SK-N-SH (cell line): ENCODE results near the gene KIAA0513. TPM values are rescaled to one million over a fixed set of nuclear protein-coding genes. Genes with fewer than 3 reads are reported as not detected.
A peak's percentile ranks its signal among the peaks of the same experiment; 100 is the strongest.

Experiments used
- CTCF ChIA-PET: fragments of 300-600, 350-600 bp; formaldehyde crosslinking; extraction: SDS; loops from one replicate; lab custom pipeline; 2021; lab: Yijun Ruan, JAX
- POLR2A ChIA-PET: fragments of 350-600 bp; sonication (Branson Sonifier 250); formaldehyde crosslinking; extraction: SDS; loops from one replicate; lab custom pipeline; 2020; ENCODE audit warnings: antibody characterized with exemption, inconsistent platforms; lab: Yijun Ruan, JAX
- DNase-seq: peaks from one replicate; pipeline ENCODE4 v3.0.0; 2012
- H2AFZ ChIP-seq: fragments of 200-600 bp; sonication (generic); 2 replicates; pipeline ENCODE4 v1.8.1; 2016; ENCODE audit warnings: antibody characterized with exemption, mild to moderate bottlenecking, low read depth
- H3F3A ChIP-seq: fragments of 200-600 bp; sonication (generic); replicated peaks from 2 replicates; pipeline ENCODE3; 2016; ENCODE audit warnings: antibody characterized with exemption, mild to moderate bottlenecking; ENCODE audit not compliant: insufficient read depth
- H3K27ac ChIP-seq, 2 experiments: fragments of 200-500 bp in 1 of 2; fragments of 200-600 bp in 1 of 2; sonication (Bioruptor generic) in 1 of 2; sonication (generic), shearing (Covaris generic) in 1 of 2; 2 replicates each; pipeline versions ENCODE4 v1.5.1 to v1.6.1; 2014 to 2016; ENCODE audit warnings: low read depth in 2 of 2, inconsistent platforms in 1 of 2, low read length in 1 of 2, mild to moderate bottlenecking in 1 of 2, mixed read lengths in 1 of 2
- H3K27me3 ChIP-seq: fragments of 200-600 bp; sonication (generic), shearing (Covaris generic); 2 replicates; pipeline ENCODE4 v1.6.1; 2016; ENCODE audit warnings: mixed run types; ENCODE audit not compliant: insufficient read depth
- H3K36me3 ChIP-seq, 2 experiments: fragments of 200-500 bp in 1 of 2; fragments of 200-600 bp in 1 of 2; sonication (Bioruptor generic) in 1 of 2; sonication (generic) in 1 of 2; replicated peaks in 1 of 2; 2 replicates each; pipeline versions ENCODE3 to v1.5.1; 2014 to 2016; ENCODE audit warnings: low read length in 1 of 2, mild to moderate bottlenecking in 1 of 2; ENCODE audit not compliant: insufficient read depth in 2 of 2, control insufficient read depth in 1 of 2
- H3K4me1 ChIP-seq, 2 experiments: fragments of 200-500 bp in 1 of 2; fragments of 200-600 bp in 1 of 2; sonication (Bioruptor generic) in 1 of 2; sonication (generic), shearing (Covaris generic) in 1 of 2; 2 replicates each; pipeline versions ENCODE4 v1.5.1 to v1.6.1; 2014 to 2016; ENCODE audit warnings: low read depth in 1 of 2, low read length in 1 of 2, mixed run types in 1 of 2; ENCODE audit not compliant: insufficient read depth in 2 of 2, control insufficient read depth in 1 of 2
- H3K4me2 ChIP-seq: fragments of 200-600 bp; sonication (generic), shearing (Covaris generic); 2 replicates; pipeline ENCODE4 v1.6.1; 2017; ENCODE audit warnings: mixed run types
- H3K4me3 ChIP-seq, 2 experiments: fragments of 200-500 bp in 1 of 2; fragments of 200-600 bp in 1 of 2; sonication (Bioruptor generic) in 1 of 2; sonication (generic), shearing (Covaris generic) in 1 of 2; 2 replicates each; pipeline versions ENCODE4 v1.5.1 to v1.8.1; 2014 to 2016; ENCODE audit warnings: low read depth in 2 of 2, inconsistent platforms in 1 of 2, low read length in 1 of 2, mild to moderate bottlenecking in 1 of 2, mixed read lengths in 1 of 2, moderate library complexity in 1 of 2
- H3K79me2 ChIP-seq: fragments of 200-600 bp; sonication (generic); 2 replicates; pipeline ENCODE4 v1.8.1; 2017; ENCODE audit warnings: mild to moderate bottlenecking; ENCODE audit not compliant: insufficient read depth
- H3K9ac ChIP-seq: fragments of 200-600 bp; sonication (generic); 2 replicates; pipeline ENCODE4 v1.6.1; 2017; ENCODE audit warnings: mixed run types
- H3K9me2 ChIP-seq: fragments of 200-600 bp; sonication (generic); 2 replicates; pipeline ENCODE4 v1.6.1; 2017; ENCODE audit warnings: mixed run types
- H3K9me3 ChIP-seq: fragments of 200-600 bp; sonication (generic); 2 replicates; pipeline ENCODE4 v1.6.1; 2017; ENCODE audit warnings: mixed run types, mild to moderate bottlenecking, moderate library complexity
- H4K20me1 ChIP-seq: fragments of 200-600 bp; sonication (generic); 2 replicates; pipeline ENCODE4 v1.6.1; 2017; ENCODE audit warnings: mild to moderate bottlenecking, mixed run types; ENCODE audit not compliant: insufficient read depth
- EZH2phosphoT487 ChIP-seq: fragments of 200-600 bp; sonication (generic); IDR thresholded peaks from 2 replicates; pipeline ENCODE4 v1.6.1; 2017; ENCODE audit warnings: low read depth, mixed run types, mild to moderate bottlenecking, antibody characterized with exemption, moderate library complexity, borderline replicate concordance
- FOXJ3 ChIP-seq: sonication (generic); formaldehyde crosslinking; IDR thresholded peaks from 2 replicates; pipeline ENCODE4 v1.5.1; 2020; ENCODE audit warnings: mild to moderate bottlenecking, missing genetic modification reagents
- GATA2 ChIP-seq: sonication (generic); formaldehyde crosslinking; IDR thresholded peaks from 2 replicates; pipeline ENCODE4 v1.5.0; 2020; ENCODE audit warnings: mild to moderate bottlenecking, missing genetic modification reagents
- NFIC ChIP-seq: IDR thresholded peaks from 2 replicates; pipeline ENCODE4 v1.4.0; 2012; ENCODE audit warnings: borderline replicate concordance
- NRF1 ChIP-seq: IDR thresholded peaks from 2 replicates; pipeline ENCODE4 v1.6.1; 2012; ENCODE audit warnings: low read depth, mild to moderate bottlenecking, low read length
- POLR2AphosphoS5 ChIP-seq: IDR thresholded peaks from 2 replicates; pipeline ENCODE4 v1.6.1; 2012; ENCODE audit warnings: low read depth, low read length
- RAD21 ChIP-seq: IDR thresholded peaks from 2 replicates; pipeline ENCODE4 v1.6.1; 2012; ENCODE audit warnings: mild to moderate bottlenecking, low read length
- SIN3A ChIP-seq: IDR thresholded peaks from 2 replicates; pipeline ENCODE4 v1.6.1; 2012; ENCODE audit warnings: low read depth, mild to moderate bottlenecking, low read length, moderate library complexity, borderline replicate concordance
- SMC3 ChIP-seq: IDR thresholded peaks from 2 replicates; pipeline ENCODE4 v1.6.1; 2012; ENCODE audit warnings: low read depth, low read length, improper control_type of control experiment
- TEAD4 ChIP-seq: IDR thresholded peaks from 2 replicates; pipeline ENCODE4 v1.4.0; 2012; ENCODE audit warnings: mild to moderate bottlenecking, borderline replicate concordance; ENCODE audit not compliant: insufficient read depth
- WGBS: methylation state at CpG from one replicate; pipeline ENCODE4 v1.1.6; 2017; ENCODE audit warnings: low lambda C conversion rate; 5-methylcytosine and 5-hydroxymethylcytosine counted together
- polyA plus RNA-seq, 3 experiments: library from polyadenylated mRNA; depleted of rRNA; stranded (reverse); fragments of >200 nt; gene quantifications; 2 replicates each; pipeline ENCODE4 v1.2.3, GENCODE V29; 2012
- TF ChIP-seq, protein P1 (sequence below): IDR thresholded peaks from 2 replicates; pipeline ENCODE4 v1.6.1; 2012; ENCODE audit warnings: mild to moderate bottlenecking, low read depth, low read length, moderate library complexity
- TF ChIP-seq, protein P2 (sequence below): IDR thresholded peaks from 2 replicates; pipeline ENCODE4 v1.4.0; 2012; ENCODE audit warnings: low read depth
- TF ChIP-seq, protein P3 (sequence below): fragments of 150-350 bp; IDR thresholded peaks from 2 replicates; pipeline ENCODE4 v1.6.1; 2017; ENCODE audit warnings: antibody characterized with exemption, low read length, low read depth, borderline replicate concordance

KIAA0513 gene
- polyA plus RNA-seq, 1 of the 3 experiments (the other 2 are of a cell fraction), result 6.5 TPM

DNA sequence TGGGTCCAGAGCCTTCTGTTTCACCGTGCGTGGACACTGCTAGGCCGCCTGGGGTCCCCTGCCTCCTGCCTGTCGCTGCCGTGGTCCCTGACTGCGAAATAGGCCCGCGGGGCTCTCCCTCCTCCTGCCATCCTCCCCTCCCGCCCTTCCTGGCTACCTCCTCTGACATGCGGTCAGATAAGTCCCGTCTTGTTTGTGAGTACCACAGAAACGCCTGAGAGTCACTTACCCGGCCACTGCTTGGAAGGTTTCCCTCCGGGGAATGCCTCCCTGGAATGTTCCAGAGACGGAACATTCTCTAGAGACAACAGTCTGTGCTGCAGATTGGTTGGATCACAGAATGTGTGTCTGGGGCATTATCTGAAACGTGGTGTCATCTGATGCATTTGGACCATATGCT lies 61.9 kb downstream of the KIAA0513 start:
- CTCF ChIA-PET, result no interaction called here
- no peak overlapping the region for H3K9ac ChIP-seq
- WGBS, result 82% methylated on average over 11 of the region's 16 CpGs
- H3K79me2 ChIP-seq, result no peaks in the 10 kb centered on the region
- DNase-seq, result peak; percentile 38
- H3K4me1 ChIP-seq, result peaks cover 0 to 11% of the 10 kb centered on the region in 2 experiments; a peak in 1 of 4 replicates
- H3K9me3 ChIP-seq, result no peaks in the 10 kb centered on the region
- no peaks in the 10 kb centered on the region for H3K27me3 ChIP-seq
- H3K4me3 ChIP-seq, result no peak overlapping the region
- H3F3A ChIP-seq, result no peaks in the 10 kb centered on the region
- no peaks in the 10 kb centered on the region for H3K9me2 ChIP-seq
- no peak for TF ChIP-seq SMC3
- TF ChIP-seq RAD21, result no peak
- no peak for TF ChIP-seq POLR2AphosphoS5
- TF ChIP-seq SIN3A, result no peak
- TF ChIP-seq, protein P1, sequence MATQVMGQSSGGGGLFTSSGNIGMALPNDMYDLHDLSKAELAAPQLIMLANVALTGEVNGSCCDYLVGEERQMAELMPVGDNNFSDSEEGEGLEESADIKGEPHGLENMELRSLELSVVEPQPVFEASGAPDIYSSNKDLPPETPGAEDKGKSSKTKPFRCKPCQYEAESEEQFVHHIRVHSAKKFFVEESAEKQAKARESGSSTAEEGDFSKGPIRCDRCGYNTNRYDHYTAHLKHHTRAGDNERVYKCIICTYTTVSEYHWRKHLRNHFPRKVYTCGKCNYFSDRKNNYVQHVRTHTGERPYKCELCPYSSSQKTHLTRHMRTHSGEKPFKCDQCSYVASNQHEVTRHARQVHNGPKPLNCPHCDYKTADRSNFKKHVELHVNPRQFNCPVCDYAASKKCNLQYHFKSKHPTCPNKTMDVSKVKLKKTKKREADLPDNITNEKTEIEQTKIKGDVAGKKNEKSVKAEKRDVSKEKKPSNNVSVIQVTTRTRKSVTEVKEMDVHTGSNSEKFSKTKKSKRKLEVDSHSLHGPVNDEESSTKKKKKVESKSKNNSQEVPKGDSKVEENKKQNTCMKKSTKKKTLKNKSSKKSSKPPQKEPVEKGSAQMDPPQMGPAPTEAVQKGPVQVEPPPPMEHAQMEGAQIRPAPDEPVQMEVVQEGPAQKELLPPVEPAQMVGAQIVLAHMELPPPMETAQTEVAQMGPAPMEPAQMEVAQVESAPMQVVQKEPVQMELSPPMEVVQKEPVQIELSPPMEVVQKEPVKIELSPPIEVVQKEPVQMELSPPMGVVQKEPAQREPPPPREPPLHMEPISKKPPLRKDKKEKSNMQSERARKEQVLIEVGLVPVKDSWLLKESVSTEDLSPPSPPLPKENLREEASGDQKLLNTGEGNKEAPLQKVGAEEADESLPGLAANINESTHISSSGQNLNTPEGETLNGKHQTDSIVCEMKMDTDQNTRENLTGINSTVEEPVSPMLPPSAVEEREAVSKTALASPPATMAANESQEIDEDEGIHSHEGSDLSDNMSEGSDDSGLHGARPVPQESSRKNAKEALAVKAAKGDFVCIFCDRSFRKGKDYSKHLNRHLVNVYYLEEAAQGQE, result no peak
- TF ChIP-seq NFIC, result no peak
- no peak for TF ChIP-seq GATA2 (CRISPR knock-in tag)
- no peak for TF ChIP-seq FOXJ3 (CRISPR knock-in tag)
- TF ChIP-seq EZH2phosphoT487, result no peak
- TF ChIP-seq NRF1, result no peak
- TF ChIP-seq, protein P2, sequence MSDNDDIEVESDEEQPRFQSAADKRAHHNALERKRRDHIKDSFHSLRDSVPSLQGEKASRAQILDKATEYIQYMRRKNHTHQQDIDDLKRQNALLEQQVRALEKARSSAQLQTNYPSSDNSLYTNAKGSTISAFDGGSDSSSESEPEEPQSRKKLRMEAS, result no peak
- TF ChIP-seq, all 33 proteins: peak for 0
- Histone ChIP-seq H3K36me3 (no peaks in the 10 kb centered on the region), H3K4me2 (no peak overlapping the region), H2AFZ (no peak overlapping the region), H3K27ac (no peak overlapping the region), H4K20me1 (no peaks in the 10 kb centered on the region)
- POLR2A ChIA-PET, result no interaction called here

DNA sequence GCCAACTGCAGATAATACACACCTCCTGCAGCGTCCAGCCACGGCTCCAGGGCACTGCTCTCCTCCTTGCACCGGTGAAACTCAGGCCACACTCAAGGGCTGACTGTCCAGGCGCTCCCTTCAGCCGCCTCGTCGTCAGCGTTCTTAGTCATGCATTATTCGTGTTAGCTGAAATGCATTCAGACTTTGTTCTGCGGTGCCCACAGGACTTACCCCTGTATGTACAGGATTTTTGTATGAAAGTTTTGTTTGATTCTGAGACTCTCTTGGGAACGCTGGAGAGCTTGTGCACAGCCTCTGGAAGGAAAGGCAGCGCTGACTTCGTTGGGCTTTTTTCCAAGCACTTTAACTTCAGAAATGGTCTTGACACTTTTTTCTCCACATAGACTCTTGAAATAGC lies 62.6 kb downstream of the KIAA0513 start:
- WGBS, result 81% methylated on average over 13 of the region's 13 CpGs
- no peaks in the 10 kb centered on the region for H3K9me3 ChIP-seq
- H4K20me1 ChIP-seq, result no peaks in the 10 kb centered on the region
- no peak overlapping the region for H3K27ac ChIP-seq
- no peaks in the 10 kb centered on the region for H3K27me3 ChIP-seq
- H3K4me3 ChIP-seq, result no peak overlapping the region
- H3K79me2 ChIP-seq, result no peaks in the 10 kb centered on the region
- POLR2A ChIA-PET, result no interaction called here
- no peak overlapping the region for H3K4me2 ChIP-seq
- TF ChIP-seq TEAD4 (no peak), SMC3 (no peak), NFIC (no peak)
- TF ChIP-seq, protein P2, result no peak
- TF ChIP-seq, protein P3, sequence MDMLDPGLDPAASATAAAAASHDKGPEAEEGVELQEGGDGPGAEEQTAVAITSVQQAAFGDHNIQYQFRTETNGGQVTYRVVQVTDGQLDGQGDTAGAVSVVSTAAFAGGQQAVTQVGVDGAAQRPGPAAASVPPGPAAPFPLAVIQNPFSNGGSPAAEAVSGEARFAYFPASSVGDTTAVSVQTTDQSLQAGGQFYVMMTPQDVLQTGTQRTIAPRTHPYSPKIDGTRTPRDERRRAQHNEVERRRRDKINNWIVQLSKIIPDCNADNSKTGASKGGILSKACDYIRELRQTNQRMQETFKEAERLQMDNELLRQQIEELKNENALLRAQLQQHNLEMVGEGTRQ, result no peak
- TF ChIP-seq, all 33 proteins: peak for 0
- Histone ChIP-seq H3K9ac (no peak overlapping the region), H2AFZ (no peak overlapping the region), H3K36me3 (no peaks in the 10 kb centered on the region), H3F3A (no peaks in the 10 kb centered on the region), H3K9me2 (no peaks in the 10 kb centered on the region), H3K4me1 (peaks cover 0 to 11% of the 10 kb centered on the region in 2 experiments; a peak in 1 of 4 replicates)
- CTCF ChIA-PET, result interaction anchor here (1.2 to 2.6 kb wide), 3 partner anchors 15 to 119 kb away, joined by 3 to 12 read pairs (median 3); no protein-coding TSS in a partner anchor
- peak; percentile 48 for DNase-seq
